Measurements from ENCODE around the gene FOXK2. TPM values are rescaled to one million over a fixed set of nuclear protein-coding genes. Genes with fewer than 3 reads are reported as not detected.

The FOXK2 gene
- total RNA-seq, 1 donor from 2014 or later = 97.4 TPM

- intact Hi-C loops (cut with micrococcal nuclease) = no loop called here
- Mint-ChIP-seq H3K4me3 (no peak overlapping the region), H3K27me3 (no peaks in the 10 kb centered on the region), H3K4me1 (peaks cover 18% of the 10 kb centered on the region), H3K27ac (no peak overlapping the region), H3K36me3 (ENCODE audit: low read depth) (peaks cover 43% of the 10 kb centered on the region), H3K9me3 (no peaks in the 10 kb centered on the region)
- no peak for DNase-seq
These were observed 113.8 kb downstream of the FOXK2 start for GRCh38 chr17:82633343-82633742.

DNA sequence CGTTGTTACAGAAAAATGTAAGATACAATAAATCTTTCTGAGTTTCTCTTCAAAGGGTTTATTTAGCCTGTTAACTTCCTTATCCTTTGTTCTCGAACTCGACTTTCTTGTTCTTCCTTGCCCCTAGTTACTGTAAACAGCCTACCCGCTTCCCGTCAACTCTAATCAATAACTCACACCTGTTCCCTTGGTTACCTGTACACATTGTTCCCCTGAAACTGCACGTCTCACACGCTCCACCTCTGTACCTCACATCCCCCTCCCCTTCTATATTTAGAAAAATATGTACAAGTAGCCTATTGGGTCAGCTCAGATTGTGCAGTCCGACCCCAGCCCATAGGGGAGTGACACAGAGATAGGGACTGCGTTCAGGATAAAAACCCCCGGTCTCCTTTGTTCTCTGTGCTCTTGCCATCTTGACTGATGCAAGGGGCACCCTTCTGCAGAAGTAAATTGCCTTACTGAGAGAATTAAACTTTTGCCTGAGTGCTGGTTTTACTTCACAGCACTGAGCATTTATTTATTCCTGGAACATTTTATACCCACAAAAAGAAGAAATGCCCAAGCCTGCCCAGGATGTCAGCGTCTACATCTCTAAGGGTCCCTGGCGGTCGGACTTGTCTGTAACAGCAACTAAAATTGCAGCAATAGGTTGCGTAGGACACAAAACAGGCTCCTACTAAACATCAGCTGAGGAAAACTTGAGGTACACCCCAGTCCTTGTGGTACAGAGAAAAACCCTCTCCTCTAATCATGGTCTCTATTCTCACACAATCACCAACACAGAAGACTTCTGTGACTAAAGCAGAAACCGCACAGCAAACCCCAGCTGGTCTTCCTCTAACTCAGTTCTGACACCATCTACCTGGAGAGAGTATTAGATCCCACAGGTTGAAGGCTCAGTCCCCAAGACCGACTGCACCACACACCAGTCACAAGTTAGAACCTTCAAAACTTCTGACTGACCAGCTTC lies 117.4 kb downstream of the FOXK2 start:
- Mint-ChIP-seq H3K4me1 (peaks cover 17% of the 10 kb centered on the region), H3K4me3 (no peak overlapping the region), H3K27me3 (no peaks in the 10 kb centered on the region), H3K36me3 (ENCODE audit: low read depth) (peaks cover 47% of the 10 kb centered on the region), H3K27ac (peak overlapping the region; percentile 22), H3K9me3 (no peaks in the 10 kb centered on the region)
- DNase-seq = no peak
- intact Hi-C loops (cut with micrococcal nuclease) = no loop called here

- Mint-ChIP-seq H3K9me3 (no peaks in the 10 kb centered on the region), H3K27me3 (no peaks in the 10 kb centered on the region), H3K4me3 (no peak overlapping the region), H3K27ac (no peak overlapping the region), H3K36me3 (ENCODE audit: low read depth) (peaks cover 54% of the 10 kb centered on the region), H3K4me1 (peaks cover 17% of the 10 kb centered on the region)
- intact Hi-C loops (cut with micrococcal nuclease) = no loop called here
- DNase-seq = no peak
These were observed 118.7 kb downstream of the FOXK2 start for GRCh38 chr17:82638183-82638773.

DNA sequence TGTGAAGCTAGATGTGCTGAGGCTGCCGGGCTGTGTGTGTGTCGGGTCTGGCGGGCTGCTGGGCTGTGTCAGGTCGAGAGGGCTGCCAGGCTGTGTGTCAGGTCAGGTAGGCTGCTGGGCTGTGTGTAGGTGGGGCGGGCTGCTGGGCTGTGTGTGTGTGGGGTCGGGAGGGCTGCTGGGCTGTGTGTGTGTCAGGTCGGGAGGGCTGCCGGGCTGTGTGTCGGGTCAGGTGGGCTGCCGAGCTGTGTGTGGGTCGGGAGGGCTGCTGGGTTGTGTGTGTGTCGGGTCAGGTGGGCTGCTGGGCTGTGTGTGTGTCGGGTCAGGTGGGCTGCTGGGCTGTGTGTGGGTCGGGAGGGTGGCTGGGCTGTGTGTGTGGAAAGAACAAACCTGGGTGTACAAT lies 120.1 kb downstream of the FOXK2 start:
- DNase-seq = no peak
- Mint-ChIP-seq H3K27ac (no peak overlapping the region), H3K27me3 (no peaks in the 10 kb centered on the region), H3K9me3 (no peaks in the 10 kb centered on the region), H3K36me3 (ENCODE audit: low read depth) (peaks cover 54% of the 10 kb centered on the region), H3K4me3 (no peak overlapping the region), H3K4me1 (peaks cover 14% of the 10 kb centered on the region)
- intact Hi-C loops (cut with micrococcal nuclease) = no loop called here

DNA sequence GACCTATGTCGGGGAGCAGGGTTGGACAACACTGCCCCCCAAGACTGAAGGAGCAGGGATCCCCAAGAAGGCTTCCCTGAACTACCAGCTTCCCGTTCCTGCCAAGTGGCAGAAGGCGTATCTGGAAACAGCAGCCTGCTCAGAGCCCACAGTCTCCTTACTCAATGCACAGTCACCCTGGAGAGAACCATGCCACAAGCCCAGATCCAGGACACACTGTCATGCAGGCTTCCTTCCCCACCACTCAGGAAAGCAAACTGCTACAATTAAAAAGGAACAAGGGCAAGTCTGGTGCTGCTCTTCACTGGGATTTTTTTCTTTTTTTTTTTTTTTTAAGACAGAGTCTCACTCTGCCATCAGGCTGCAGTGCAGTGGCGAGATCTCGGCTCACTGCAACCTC lies 120.5 kb downstream of the FOXK2 start:
- Mint-ChIP-seq H3K9me3 (no peaks in the 10 kb centered on the region), H3K27ac (no peak overlapping the region)

DNA sequence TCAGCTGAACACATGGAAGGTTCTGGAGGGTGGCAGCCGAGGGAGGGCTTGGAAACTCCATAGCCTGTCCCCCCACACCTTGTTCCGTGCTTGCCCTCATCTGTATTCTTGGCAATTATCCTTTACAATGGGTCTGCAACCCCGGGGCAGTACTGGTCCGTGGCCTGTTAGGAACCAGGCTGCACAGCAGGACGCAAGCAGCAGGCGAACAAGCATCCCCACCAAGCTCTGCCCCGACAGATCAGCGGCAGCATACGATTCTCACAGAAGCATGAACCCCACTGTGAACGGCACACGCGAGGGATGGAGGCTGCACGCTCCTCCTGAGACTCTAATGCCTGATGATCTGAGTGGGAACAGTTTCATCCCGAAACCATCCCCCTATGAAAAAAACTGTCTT lies 122.5 kb downstream of the FOXK2 start:
- H3K27me3 Mint-ChIP-seq = no peaks in the 10 kb centered on the region
- no peak for DNase-seq
- peak overlapping the region; percentile 15 for H3K27ac Mint-ChIP-seq
- peaks cover 52% of the 10 kb centered on the region for H3K36me3 Mint-ChIP-seq (ENCODE audit: low read depth)
- H3K4me1 Mint-ChIP-seq = peaks cover 23% of the 10 kb centered on the region
- no peak overlapping the region for H3K4me3 Mint-ChIP-seq
- H3K9me3 Mint-ChIP-seq = no peaks in the 10 kb centered on the region
- intact Hi-C loops (cut with micrococcal nuclease) = no loop called here

More for the DNA sequence above, 120.5 kb downstream of the FOXK2 start:
- Mint-ChIP-seq H3K4me3 (no peak overlapping the region), H3K36me3 (ENCODE audit: low read depth) (peaks cover 54% of the 10 kb centered on the region), H3K27me3 (no peaks in the 10 kb centered on the region), H3K4me1 (peaks cover 13% of the 10 kb centered on the region)
- intact Hi-C loops (cut with micrococcal nuclease) = no loop called here
- DNase-seq = no peak

- no peak overlapping the region for H3K4me3 Mint-ChIP-seq
- intact Hi-C loops (cut with micrococcal nuclease) = no loop called here
- DNase-seq = no peak
- H3K27me3 Mint-ChIP-seq = no peaks in the 10 kb centered on the region
- no peak overlapping the region for H3K27ac Mint-ChIP-seq
- no peaks in the 10 kb centered on the region for H3K9me3 Mint-ChIP-seq
- H3K4me1 Mint-ChIP-seq = peaks cover 18% of the 10 kb centered on the region
- peaks cover 41% of the 10 kb centered on the region for H3K36me3 Mint-ChIP-seq (ENCODE audit: low read depth)
These were observed 124.6 kb downstream of the FOXK2 start for GRCh38 chr17:82644148-82644547.

DNA sequence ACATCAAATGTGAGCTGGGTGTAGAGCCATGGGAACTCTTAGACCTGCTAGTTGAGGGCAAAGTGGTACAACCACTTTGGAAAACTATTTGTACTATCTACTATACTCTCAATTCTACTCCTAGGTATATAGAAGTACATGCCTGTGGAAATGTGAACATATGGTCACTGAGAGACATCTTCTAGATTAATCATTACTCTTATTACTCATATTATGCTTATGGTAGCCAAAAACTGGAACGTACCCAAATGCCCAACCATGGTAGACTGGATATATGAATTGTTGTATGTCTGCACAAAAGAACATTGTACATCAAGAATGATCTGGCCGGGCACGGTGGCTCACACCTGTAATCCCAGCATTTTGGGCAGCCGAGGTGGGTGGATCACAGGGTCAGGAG lies 126.0 kb downstream of the FOXK2 start:
- H3K4me1 Mint-ChIP-seq = peaks cover 20% of the 10 kb centered on the region
- H3K27me3 Mint-ChIP-seq = no peaks in the 10 kb centered on the region
- DNase-seq = no peak
- peaks cover 28% of the 10 kb centered on the region for H3K36me3 Mint-ChIP-seq (ENCODE audit: low read depth)
- intact Hi-C loops (cut with micrococcal nuclease) = loop anchor here (5.0 kb wide), 1 partner anchor 193 kb away; the partner anchor contains the start of gene CYBC1
- H3K9me3 Mint-ChIP-seq = no peaks in the 10 kb centered on the region
- H3K4me3 Mint-ChIP-seq = peak overlapping the region; percentile 88
- H3K27ac Mint-ChIP-seq = no peak overlapping the region

DNA sequence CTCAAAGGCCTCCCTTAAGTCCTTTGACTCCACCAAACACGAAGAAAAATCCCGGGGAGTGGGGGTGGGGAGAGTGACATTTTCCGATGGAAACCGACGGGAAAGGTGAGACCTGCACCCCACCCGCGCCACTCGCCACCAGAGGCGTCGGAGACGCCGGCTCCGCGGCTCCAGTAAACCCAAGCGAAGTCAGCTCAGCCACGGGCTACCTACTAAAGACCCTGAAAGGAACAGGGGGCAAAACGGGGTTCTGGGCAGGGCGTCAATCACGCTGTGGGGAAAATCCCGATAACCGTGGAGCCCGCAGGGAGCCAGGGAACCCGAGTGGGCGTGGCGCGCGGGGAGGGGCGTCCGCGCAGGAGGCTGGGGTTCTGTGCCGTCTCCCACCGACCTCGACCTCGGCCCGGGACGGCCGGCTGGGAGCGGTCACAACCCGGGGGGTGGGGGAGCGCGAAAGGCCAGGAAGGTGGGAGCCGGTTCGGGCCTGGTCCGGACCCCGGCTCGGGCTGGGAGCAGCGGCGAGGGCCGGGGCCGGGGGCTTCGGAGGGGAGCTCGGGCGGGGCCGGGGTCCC lies 128.1 kb downstream of the FOXK2 start:
- Mint-ChIP-seq H3K4me3 (peak overlapping the region; percentile 88), H3K36me3 (ENCODE audit: low read depth) (peaks cover 15% of the 10 kb centered on the region), H3K4me1 (peaks cover 20% of the 10 kb centered on the region), H3K9me3 (no peaks in the 10 kb centered on the region), H3K27me3 (no peaks in the 10 kb centered on the region), H3K27ac (peak overlapping the region; percentile 84)
- intact Hi-C loops (cut with micrococcal nuclease) = loop anchor here (1.0 to 5.0 kb wide), 3 partner anchors 51 to 195 kb away; partner anchors contain the start of genes CYBC1, RAB40B and TBCD
- peak; percentile 87 for DNase-seq

DNA sequence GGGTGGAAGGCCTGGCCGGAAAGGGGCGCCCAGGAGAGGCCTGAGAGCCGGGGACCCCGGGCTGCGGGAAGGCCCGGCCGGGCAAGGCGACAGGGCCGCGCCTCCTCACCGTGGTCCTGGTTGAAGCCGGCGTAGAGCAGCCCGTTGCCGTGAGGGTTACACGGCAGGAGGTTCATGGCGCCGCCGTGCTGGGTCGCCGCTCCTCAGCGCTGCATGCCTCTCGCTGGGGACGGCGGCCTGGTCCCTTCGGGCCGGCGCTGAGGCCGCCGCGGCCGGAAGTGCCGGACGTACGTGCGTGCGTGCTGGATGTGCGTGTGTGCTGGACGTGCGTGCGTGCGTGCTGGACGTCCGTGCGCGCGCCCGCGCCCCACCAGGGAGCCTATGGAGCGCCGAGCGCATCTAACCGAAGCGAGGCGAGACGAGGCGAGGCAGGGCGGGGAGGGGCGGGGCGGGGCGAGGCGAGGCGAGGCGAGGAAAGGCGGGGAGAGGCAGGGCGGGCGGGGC lies 128.7 kb downstream of the FOXK2 start, which contains the start of gene WDR45B:
TSS of gene WDR45B (minus strand) at position 280 of the 504 bp plus-strand sequence. CDS start at position 176, 104 bp downstream.
- no peaks in the 10 kb centered on the region for H3K9me3 Mint-ChIP-seq
- intact Hi-C loops (cut with micrococcal nuclease) = loop anchor here (1.0 to 5.0 kb wide), 3 partner anchors 51 to 196 kb away; partner anchors contain the start of genes CYBC1, RAB40B and TBCD
- peak within 1 kb of the TSS; percentile 85 for H3K27ac Mint-ChIP-seq
- H3K36me3 Mint-ChIP-seq (ENCODE audit: low read depth) = peaks cover 11% of the 10 kb centered on the region
- H3K27me3 Mint-ChIP-seq = no peaks in the 10 kb centered on the region
- peak within 1 kb of the TSS; percentile 88 for H3K4me3 Mint-ChIP-seq
- peak; percentile 97 for DNase-seq
- peaks cover 20% of the 10 kb centered on the region for H3K4me1 Mint-ChIP-seq

DNA sequence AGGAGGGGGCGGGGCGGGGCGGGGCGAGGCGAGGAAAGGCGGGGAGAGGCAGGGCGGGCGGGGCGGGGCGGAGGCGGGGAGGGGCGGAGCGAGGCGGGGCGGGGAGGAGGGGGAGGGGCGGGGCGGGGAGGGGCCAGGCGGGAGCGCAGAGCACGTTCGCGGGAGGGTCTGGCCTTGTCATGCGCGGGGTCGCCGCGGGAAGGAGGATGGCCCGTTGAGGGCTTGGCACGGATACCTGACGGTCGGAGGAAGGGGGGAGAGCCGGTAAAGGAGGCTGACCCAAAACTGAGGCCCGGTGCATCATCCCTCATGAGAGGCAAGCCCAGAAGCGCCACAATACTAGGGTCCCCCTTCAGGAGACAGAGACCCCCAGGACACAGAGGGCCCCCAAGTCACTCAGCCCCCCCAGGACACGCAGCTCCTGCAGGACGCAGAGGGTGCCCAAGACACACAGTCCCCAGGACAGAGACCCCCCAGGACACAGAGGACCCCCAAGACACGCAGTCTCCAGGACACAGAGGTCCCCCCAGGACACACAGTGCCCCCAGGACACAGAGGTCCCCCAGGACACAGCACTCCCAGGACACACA lies 129.3 kb downstream of the FOXK2 start:
- H3K9me3 Mint-ChIP-seq = no peaks in the 10 kb centered on the region
- H3K4me3 Mint-ChIP-seq = peak overlapping the region; percentile 75
- peaks cover 10% of the 10 kb centered on the region for H3K36me3 Mint-ChIP-seq (ENCODE audit: low read depth)
- intact Hi-C loops (cut with micrococcal nuclease) = loop anchor here (1.0 to 5.0 kb wide), 3 partner anchors 50 to 197 kb away; partner anchors contain the start of genes CYBC1, RAB40B and TBCD
- DNase-seq = peak; percentile 87
- H3K27ac Mint-ChIP-seq = peak overlapping the region; percentile 67
- peaks cover 19% of the 10 kb centered on the region for H3K4me1 Mint-ChIP-seq
- no peaks in the 10 kb centered on the region for H3K27me3 Mint-ChIP-seq

DNA sequence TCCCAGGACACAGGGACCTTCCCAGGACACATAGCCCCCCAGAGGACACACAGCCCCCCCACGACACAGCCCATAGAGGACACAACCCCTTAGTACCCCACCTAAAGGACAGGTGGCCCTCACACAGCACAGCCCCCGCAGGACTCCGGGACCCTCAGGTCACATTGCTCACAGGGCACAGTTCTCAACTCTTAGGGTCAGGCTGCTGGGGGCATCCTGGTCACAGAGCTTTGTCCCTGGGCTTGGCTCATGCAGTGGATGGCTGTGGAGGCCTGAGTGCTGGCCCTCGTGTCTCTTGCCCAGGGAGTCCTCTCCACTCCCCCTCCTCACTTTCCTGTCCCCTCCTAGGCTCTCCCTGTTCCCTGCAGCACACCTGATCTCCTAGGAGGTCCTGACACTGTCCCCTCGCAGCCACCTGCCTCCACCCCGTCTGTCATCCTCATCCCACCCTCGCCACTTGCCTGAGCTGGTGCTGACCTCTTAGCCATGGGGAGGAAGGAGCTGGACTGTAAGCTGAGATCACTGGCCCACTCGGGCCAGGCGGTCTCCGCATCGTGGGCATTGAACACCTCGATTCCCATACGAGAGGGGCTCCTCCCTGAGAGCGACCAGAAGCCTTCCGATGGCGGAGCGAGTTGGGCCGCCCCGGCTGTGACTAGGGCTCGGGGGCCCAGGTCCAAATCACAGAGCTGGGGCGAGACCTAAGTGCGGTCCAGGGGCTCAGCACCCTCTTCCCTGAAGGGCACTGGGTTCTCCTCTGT lies 130.1 kb downstream of the FOXK2 start:
- Mint-ChIP-seq H3K27ac (peak overlapping the region; percentile 44), H3K9me3 (no peaks in the 10 kb centered on the region), H3K36me3 (ENCODE audit: low read depth) (peaks cover 7% of the 10 kb centered on the region), H3K27me3 (no peaks in the 10 kb centered on the region), H3K4me3 (peak overlapping the region; percentile 66), H3K4me1 (peaks cover 18% of the 10 kb centered on the region)
- peak; percentile 61 for DNase-seq
- intact Hi-C loops (cut with micrococcal nuclease) = loop anchor here (2.0 to 5.0 kb wide), 2 partner anchors 49 to 197 kb away; partner anchors contain the start of genes CYBC1 and RAB40B
